Loucy (cell line): ENCODE data around the gene PPP4R2.

ENCODE experiments used
- H2AFZ ChIP-seq: fragments of 200-600 bp; sonication (generic); 2 replicates; pipeline ENCODE4 v1.6.0; 2016; ENCODE audit warnings: antibody characterized with exemption, mild to moderate bottlenecking, low read length, moderate library complexity
- H3F3A ChIP-seq: fragments of 200-600 bp; 2 replicates; pipeline ENCODE4 v1.6.0; 2016; ENCODE audit warnings: antibody characterized with exemption, low read depth, mild to moderate bottlenecking
- H3K27me3 ChIP-seq: fragments of 200-600 bp; sonication (generic); 2 replicates; pipeline ENCODE4 v1.6.1; 2014; ENCODE audit warnings: low read length, mild to moderate bottlenecking; ENCODE audit not compliant: insufficient read depth, poor library complexity, severe bottlenecking
- H3K36me3 ChIP-seq: fragments of 200-600 bp; sonication (generic); 2 replicates; pipeline ENCODE4 v1.6.1; 2016; ENCODE audit warnings: low read length; ENCODE audit not compliant: insufficient read depth
- H3K4me1 ChIP-seq: fragments of 200-600 bp; sonication (generic); 2 replicates; pipeline ENCODE4 v1.5.1; 2014; ENCODE audit warnings: low read length, mild to moderate bottlenecking; ENCODE audit not compliant: insufficient read depth, poor library complexity, severe bottlenecking
- H3K4me2 ChIP-seq: fragments of 200-600 bp; sonication (generic); 2 replicates; pipeline ENCODE4 v1.6.0; 2014; ENCODE audit warnings: antibody characterized with exemption, low read length, low read depth, mild to moderate bottlenecking; ENCODE audit not compliant: poor library complexity, severe bottlenecking
- H3K4me3 ChIP-seq: fragments of 200-600 bp; sonication (generic); 2 replicates; pipeline ENCODE4 v1.5.1; 2014; ENCODE audit warnings: low read length, mild to moderate bottlenecking, mixed read lengths; ENCODE audit not compliant: poor library complexity, severe bottlenecking
- H3K79me2 ChIP-seq: fragments of 200-600 bp; sonication (generic); 2 replicates; pipeline ENCODE4 v1.6.1; 2014; ENCODE audit warnings: low read length; ENCODE audit not compliant: insufficient read depth
- H3K9ac ChIP-seq: fragments of 200-600 bp; sonication (generic); 2 replicates; pipeline ENCODE4 v1.6.0; 2014; ENCODE audit warnings: mild to moderate bottlenecking, low read depth, low read length, moderate library complexity; ENCODE audit not compliant: poor library complexity, severe bottlenecking
- H3K9me2 ChIP-seq: fragments of 200-600 bp; sonication (generic); replicated peaks from 2 replicates; pipeline ENCODE4 v1.6.1; 2016; ENCODE audit warnings: low read depth, low read length, mixed read lengths
- H3K9me3 ChIP-seq: fragments of 200-600 bp; sonication (generic); 2 replicates; pipeline ENCODE4 v1.6.1; 2014; ENCODE audit warnings: mild to moderate bottlenecking, antibody characterized with exemption, low read length, low read depth; ENCODE audit not compliant: insufficient read depth
- H4K20me1 ChIP-seq: fragments of 200-600 bp; sonication (generic); 2 replicates; pipeline ENCODE4 v1.6.0; 2014; ENCODE audit warnings: antibody characterized with exemption, low read length, mild to moderate bottlenecking; ENCODE audit not compliant: insufficient read depth, poor library complexity, severe bottlenecking
- EZH2phosphoT487 ChIP-seq: fragments of 200-600 bp; IDR thresholded peaks from 2 replicates; pipeline ENCODE4 v1.6.1; 2018; ENCODE audit warnings: antibody characterized with exemption, mild to moderate bottlenecking, moderate library complexity, borderline replicate concordance
- TF ChIP-seq, protein P1 (sequence below): fragments of 200-600 bp; sonication (generic); conservative IDR thresholded peaks from 2 replicates; pipeline ENCODE4 v1.5.1; 2014; ENCODE audit warnings: mild to moderate bottlenecking, antibody characterized with exemption, low read length

PPP4R2 gene

DNA sequence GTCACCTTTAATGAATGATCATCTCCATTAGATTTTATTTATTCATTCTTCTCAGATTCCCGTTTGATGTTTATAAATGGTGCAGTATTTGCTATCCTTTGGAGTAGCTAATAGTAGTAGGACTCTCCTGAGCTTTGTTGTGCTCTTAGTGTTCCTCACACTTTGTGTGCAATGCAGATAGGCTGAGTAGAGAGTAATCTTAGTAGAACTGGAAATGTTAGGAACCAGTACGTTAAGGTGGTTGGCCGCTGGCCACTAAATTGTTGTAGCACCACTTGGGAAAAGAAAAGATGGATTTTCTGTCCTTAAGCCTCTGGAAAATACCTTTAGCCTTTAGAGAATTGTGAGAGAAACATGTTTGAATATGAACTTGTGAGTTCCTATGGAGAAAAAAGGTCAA, 44.9 kb downstream of the PPP4R2 start:
- peaks cover 99% of the 10 kb centered on the region for H4K20me1 ChIP-seq
- H3K4me3 ChIP-seq = no peak overlapping the region
- peaks cover 13% of the 10 kb centered on the region for H3K4me1 ChIP-seq
- no peak for TF ChIP-seq EZH2phosphoT487
- TF ChIP-seq, protein P1, sequence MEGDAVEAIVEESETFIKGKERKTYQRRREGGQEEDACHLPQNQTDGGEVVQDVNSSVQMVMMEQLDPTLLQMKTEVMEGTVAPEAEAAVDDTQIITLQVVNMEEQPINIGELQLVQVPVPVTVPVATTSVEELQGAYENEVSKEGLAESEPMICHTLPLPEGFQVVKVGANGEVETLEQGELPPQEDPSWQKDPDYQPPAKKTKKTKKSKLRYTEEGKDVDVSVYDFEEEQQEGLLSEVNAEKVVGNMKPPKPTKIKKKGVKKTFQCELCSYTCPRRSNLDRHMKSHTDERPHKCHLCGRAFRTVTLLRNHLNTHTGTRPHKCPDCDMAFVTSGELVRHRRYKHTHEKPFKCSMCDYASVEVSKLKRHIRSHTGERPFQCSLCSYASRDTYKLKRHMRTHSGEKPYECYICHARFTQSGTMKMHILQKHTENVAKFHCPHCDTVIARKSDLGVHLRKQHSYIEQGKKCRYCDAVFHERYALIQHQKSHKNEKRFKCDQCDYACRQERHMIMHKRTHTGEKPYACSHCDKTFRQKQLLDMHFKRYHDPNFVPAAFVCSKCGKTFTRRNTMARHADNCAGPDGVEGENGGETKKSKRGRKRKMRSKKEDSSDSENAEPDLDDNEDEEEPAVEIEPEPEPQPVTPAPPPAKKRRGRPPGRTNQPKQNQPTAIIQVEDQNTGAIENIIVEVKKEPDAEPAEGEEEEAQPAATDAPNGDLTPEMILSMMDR = no peak
- no peaks in the 10 kb centered on the region for H3F3A ChIP-seq
- H3K9me3 ChIP-seq = no peaks in the 10 kb centered on the region
- H3K79me2 ChIP-seq = no peaks in the 10 kb centered on the region; the same call in none of the 2 replicates
- peaks cover 13% of the 10 kb centered on the region; the same call in 1 of the 2 replicates for H3K36me3 ChIP-seq
- no peaks in the 10 kb centered on the region for H3K9me2 ChIP-seq
- H3K9ac ChIP-seq = no peak overlapping the region
- no peak overlapping the region for H2AFZ ChIP-seq
- H3K27me3 ChIP-seq = no peaks in the 10 kb centered on the region
- H3K4me2 ChIP-seq = no peak overlapping the region

DNA sequence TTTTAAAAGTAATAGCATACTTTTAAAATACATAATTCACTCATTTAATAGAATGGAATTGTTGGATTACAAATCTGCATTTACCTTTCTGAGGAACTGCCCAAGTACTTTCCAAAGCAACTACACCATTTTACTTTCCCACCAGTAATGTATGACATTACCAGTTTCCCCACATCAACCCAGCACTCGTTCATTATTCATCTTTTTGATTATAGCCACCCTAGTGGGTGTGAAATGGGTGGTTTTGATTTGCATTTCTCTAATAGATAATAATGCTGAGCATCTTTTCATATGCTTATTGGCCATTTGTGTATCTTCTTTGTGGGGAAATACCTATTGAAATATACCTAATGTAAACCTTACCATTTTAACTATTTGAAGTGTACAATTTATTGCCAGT, 46.8 kb downstream of the PPP4R2 start:
- H3F3A ChIP-seq = no peaks in the 10 kb centered on the region
- H3K9me2 ChIP-seq = no peaks in the 10 kb centered on the region
- no peaks in the 10 kb centered on the region for H3K27me3 ChIP-seq
- no peak overlapping the region for H2AFZ ChIP-seq
- H3K79me2 ChIP-seq = no peaks in the 10 kb centered on the region; the same call in none of the 2 replicates
- peaks cover 21% of the 10 kb centered on the region; the same call in 1 of the 2 replicates for H3K36me3 ChIP-seq
- no peaks in the 10 kb centered on the region for H3K9me3 ChIP-seq
- H3K4me1 ChIP-seq = peaks cover 31% of the 10 kb centered on the region
- H3K9ac ChIP-seq = no peak overlapping the region
- no peak for TF ChIP-seq EZH2phosphoT487
- TF ChIP-seq, protein P1 = no peak
- H4K20me1 ChIP-seq = peaks cover 99% of the 10 kb centered on the region
- no peak overlapping the region for H3K4me3 ChIP-seq
- H3K4me2 ChIP-seq = no peak overlapping the region

DNA sequence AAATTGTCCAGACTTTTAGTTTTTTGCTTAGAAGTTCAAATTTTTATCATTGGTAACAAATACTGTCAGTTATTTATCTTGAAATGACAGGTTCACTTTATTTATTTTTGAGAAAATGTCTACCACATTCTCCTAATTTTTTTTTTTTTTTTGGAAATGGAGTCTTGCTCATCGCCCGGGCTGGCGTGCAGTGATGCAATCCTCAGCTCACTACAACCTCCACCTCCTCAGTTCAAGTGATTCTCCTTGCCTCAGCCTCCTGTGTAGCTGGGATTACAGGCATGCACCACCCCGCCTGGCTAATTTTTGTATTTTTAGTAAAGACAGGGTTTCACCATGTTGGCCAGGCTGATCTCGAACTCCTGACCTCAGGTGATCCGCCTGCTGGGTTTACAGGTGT, 48.8 kb downstream of the PPP4R2 start:
- no peak overlapping the region for H3K4me2 ChIP-seq
- no peaks in the 10 kb centered on the region for H3K9me2 ChIP-seq
- H2AFZ ChIP-seq = no peak overlapping the region
- no peaks in the 10 kb centered on the region; the same call in none of the 2 replicates for H3K79me2 ChIP-seq
- H3K36me3 ChIP-seq = peaks cover 29% of the 10 kb centered on the region; the same call in 1 of the 2 replicates
- TF ChIP-seq, protein P1 = no peak
- no peak for TF ChIP-seq EZH2phosphoT487
- H3K4me1 ChIP-seq = peaks cover 31% of the 10 kb centered on the region
- no peaks in the 10 kb centered on the region for H3K27me3 ChIP-seq
- no peaks in the 10 kb centered on the region for H3K9me3 ChIP-seq
- H3K9ac ChIP-seq = no peak overlapping the region
- no peak overlapping the region for H3K4me3 ChIP-seq
- peaks cover 99% of the 10 kb centered on the region for H4K20me1 ChIP-seq
- H3F3A ChIP-seq = no peaks in the 10 kb centered on the region
